ENCODE results near the gene SRBD1.

Gene SRBD1

GRCh38 chr2:45418532-45418931 lies 192.5 kb downstream of the SRBD1 start:
- no peak for DNase-seq (ENCODE audit: low read depth)

- DNase-seq (ENCODE audit: low read depth): no peak
Measured at GRCh38 chr2:45415534-45416123, 195.4 kb downstream of the SRBD1 start.

- no peak for DNase-seq (ENCODE audit: low read depth)
Measured at GRCh38 chr2:45412754-45413379, 198.2 kb downstream of the SRBD1 start.

DNA sequence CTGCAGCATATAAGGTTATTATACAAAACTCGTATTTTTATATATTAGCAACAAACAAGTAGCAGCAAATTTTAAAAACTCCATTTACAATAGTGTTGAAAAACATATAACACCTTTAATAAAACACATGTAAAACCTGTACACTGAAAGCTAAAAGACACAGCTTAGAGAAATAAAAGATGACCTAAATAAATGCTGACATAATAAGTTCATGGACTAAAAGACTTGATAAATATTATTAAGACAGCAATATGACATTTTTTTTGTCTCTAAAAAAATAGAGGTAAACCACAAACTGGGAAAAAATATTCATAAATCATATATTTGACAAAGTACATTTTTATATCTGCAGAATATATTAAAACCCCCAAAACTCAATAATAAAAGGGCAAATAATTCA lies 201.4 kb downstream of the SRBD1 start:
- DNase-seq (ENCODE audit: low read depth): no peak

DNA sequence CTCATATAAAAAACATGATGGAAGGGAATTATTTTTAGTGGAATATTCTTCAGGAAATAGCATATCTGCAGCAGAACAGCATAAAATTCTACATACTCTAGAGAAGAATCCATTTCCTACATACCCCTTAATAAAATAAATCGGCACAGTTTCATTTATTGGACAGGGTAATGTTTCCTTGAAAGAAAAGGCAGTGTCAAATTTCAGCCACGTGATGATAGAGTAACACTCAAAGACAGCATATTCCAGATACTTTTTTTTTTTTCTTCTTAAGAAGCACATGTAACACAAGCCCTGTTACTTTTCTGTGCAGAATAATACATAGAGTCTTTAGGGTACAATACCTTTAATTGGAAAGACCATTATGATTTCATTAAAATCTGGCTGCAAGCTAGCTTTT lies 204.4 kb downstream of the SRBD1 start:
- DNase-seq (ENCODE audit: low read depth): no peak

DNA sequence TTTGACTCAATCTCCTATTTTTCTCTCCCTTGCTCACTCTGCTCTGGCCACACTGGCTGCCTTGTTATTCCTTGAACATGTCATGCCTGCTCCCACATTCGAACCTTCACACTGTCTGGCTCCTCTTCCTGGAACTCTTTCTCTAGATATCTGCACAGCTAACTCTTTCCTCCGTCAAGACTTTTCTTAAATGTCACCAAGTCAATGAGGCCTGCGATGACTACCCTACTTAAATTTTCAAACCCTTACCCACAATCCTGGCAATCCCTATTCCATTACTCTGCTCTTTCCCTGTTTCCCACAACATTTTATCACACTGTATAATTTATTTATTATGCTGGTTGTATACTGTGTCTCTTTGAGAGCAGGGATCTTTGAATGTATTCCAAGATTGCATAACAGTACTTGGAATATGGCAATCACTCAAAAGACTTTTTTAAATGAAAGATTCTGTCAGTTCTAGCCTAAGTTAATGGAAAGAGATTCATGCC lies 206.2 kb downstream of the SRBD1 start:
- no peak for DNase-seq (ENCODE audit: low read depth)

GRCh38 chr2:45403036-45403435 lies 208.0 kb downstream of the SRBD1 start:
- no peak for DNase-seq (ENCODE audit: low read depth)

- DNase-seq (ENCODE audit: low read depth): no peak
Measured at GRCh38 chr2:45401431-45401922, 209.6 kb downstream of the SRBD1 start.

DNA sequence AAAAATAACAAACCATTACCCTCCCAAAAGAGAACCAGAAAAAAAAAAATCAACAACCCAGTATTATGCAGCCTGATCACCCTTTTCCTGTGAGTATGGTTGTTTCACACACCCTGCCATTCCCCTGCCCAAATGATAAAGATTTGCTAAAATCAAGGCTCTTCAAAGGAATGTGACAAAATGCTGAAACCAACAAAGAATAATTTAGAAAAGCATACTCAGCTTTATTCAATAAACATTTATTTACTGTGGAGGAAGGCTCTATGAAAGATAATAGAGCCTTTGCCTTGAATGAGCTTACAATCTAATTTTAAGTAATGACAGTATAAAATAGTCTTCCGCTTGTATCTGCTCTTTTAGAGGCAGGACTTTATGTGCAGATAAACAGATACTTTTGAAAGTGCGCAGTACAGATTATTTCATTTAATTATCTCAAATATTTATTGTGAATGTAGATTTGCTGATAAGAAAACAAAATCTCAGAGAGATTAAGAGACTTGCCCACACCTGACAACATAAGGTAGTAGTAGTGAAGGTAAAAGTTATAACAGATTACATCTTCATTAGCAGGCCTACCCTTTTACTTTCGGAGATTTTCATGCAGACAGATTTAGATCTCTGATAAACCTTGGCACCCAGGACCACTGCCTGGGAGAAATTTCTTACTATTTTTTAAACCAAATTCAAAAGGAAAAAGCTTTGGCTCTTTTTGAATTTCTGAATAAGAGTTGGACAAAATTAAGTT lies 211.9 kb downstream of the SRBD1 start:
- DNase-seq (ENCODE audit: low read depth): no peak

DNA sequence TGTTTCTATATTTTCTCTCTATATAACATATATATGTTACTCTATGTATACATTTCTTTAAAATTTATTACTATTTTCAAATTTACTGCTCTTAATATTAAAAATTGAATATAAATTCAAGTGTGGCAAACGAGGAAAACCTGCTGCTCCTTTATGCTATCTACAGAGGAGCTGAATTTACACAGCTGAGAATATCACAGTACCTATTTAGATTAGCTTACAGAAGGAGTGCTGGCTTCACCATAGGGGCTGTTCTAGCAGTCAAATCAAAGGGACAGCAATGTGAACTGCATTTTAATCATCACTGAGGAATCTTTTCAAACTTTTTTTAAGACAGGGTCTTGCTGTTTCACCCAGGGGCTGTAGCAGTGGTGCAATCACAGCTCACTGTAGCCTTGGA lies 213.8 kb downstream of the SRBD1 start:
- no peak for DNase-seq (ENCODE audit: low read depth)

DNA sequence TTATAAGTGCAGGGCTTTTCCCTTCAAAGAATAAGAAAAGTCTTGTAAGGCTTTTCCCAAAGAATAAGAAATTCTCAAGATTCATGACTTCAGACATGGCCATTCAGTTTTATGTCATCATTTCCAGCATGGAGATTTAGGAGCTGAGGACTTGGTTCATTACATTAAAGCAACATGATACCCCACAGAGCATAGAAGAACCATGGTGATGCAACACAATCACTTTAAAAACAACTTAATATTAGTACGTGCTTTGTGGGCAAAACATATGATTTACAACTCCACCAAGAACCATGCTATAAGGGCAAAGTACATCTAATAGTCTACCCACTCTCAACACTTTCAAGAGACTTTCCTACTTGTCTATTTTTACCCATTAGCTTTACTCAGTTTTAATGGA lies 214.4 kb downstream of the SRBD1 start:
- no peak for DNase-seq (ENCODE audit: low read depth)

DNA sequence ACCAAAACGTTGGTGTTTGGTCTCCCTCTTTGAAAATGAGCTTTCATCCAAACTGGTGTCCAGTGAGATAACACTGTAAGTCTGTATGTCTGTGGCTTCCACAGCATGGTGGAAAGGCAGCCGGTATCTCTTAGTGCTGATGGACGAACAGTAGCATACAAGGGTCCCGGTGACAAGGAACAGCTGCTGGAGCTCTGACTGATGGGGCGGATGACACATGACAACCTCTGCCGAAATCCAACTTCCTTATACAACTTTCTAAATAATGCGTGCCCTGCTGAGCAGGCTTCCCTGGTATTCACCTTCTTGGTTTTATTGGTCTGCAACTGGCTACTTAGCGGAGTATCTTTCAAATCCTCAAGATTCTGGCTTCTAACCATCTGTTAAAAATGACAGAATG lies 216.2 kb downstream of the SRBD1 start:
- DNase-seq (ENCODE audit: low read depth): no peak

- no peak for DNase-seq (ENCODE audit: low read depth)
Measured at GRCh38 chr2:45394216-45394615, 216.9 kb downstream of the SRBD1 start.

DNA sequence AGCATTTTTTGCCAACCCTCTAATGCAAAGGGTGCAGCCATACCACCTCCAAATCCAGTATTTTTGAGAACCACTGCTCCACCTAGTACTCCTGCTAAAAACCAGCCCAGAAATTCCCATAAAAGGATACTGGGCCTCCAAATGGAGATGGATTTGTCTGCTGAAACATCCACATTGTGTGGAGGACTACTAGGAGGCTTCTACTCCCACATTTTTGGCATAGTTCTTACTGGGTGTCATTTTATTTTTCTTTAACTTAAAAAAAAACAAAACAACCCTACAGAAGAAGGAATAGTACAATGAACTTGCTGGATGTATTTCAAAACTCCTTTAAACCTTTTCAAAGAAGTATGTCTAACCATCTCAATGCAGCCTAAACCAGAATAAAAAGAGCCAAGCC lies 219.2 kb downstream of the SRBD1 start:
- DNase-seq (ENCODE audit: low read depth): no peak

GRCh38 chr2:45390861-45391260 lies 220.2 kb downstream of the SRBD1 start:
- DNase-seq (ENCODE audit: low read depth): no peak

DNA sequence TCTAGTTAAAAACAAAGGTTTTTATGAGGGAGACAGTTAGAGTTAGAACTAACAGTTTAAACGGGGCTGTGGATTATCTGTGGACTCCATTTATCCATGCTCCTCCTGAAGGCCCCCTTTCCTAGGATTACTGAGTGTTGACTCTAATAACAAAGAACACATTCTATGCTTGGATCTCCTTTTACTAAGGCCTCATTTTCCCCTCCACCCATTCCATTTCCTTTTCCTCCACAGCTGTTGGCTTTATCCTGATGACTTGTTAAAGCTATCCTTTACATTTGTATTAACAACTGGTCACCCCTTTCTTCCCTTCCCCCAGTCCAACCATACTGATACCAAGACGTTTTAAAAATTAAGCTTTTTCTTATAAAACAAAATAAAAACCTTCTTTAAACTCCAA lies 220.6 kb downstream of the SRBD1 start:
- DNase-seq (ENCODE audit: low read depth): no peak

GRCh38 chr2:45388541-45389100 lies 222.4 kb downstream of the SRBD1 start:
- no peak for DNase-seq (ENCODE audit: low read depth)

GRCh38 chr2:45382744-45383143 lies 228.3 kb downstream of the SRBD1 start:
- DNase-seq (ENCODE audit: low read depth): no peak

DNA sequence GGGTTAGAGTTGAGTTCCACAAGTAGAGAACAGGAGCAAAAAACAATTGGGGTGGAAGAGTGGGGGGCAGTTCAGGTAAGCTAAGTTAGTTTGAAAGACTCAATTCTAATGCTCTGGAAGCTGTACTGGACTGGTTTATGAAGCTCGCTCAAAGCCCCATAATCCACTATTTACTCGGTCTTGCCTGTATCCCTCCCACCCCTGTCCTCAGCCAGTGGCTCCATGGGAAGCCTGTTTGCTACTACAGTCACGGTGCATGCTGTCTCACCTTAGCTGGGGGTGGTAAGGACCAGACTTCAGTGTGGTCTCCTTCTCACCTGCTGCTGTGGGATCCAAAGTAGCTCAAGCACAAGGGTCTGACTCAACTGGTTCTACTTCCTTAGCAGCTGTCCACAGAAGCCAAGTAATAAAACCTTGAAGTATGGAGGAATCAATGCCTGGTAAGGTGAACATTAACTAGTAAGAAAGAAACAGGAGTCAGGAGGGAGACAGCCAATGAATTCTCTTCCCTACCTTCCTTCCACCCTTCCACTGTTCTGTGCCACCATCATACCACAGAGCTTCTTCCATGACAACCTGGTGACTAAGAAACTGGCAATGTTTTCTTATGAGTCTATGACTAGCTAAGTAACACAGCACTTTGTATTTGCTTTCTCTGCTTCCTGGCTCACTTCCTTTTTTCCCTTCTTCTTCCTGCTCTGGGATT lies 230.8 kb downstream of the SRBD1 start:
- DNase-seq (ENCODE audit: low read depth): no peak

DNA sequence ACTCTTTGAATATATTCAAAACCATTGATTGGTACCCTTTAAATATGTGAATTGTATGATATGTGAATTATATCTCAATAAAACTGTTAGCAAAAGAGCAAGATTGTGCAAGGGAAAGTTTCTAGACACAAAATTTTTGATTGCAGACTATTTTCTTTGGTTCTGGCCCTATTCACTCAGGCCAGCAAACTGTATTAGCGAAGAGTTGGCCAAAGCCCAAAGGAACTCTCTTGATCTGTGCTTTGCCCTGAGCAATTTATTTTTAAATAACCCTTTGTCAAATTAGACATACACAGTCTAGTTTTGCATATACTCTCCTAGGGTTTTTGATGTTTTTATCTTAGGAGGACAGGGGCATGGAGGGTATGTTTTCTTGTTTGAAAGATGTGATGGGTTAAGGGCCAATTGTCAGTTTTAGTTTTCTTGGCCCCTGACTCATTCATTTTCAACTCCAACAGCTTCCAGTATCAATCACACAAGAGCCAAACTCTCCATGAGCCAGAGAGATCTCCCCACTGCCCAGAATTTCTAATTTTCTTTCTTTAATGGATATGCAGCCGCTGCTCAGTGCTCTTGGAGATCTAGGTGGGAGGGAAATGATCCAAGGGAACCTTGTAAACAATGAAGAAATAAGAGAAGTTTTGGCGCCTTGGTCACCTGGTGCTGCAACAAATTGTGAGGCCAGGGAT lies 231.5 kb downstream of the SRBD1 start:
- DNase-seq (ENCODE audit: low read depth): no peak

DNA sequence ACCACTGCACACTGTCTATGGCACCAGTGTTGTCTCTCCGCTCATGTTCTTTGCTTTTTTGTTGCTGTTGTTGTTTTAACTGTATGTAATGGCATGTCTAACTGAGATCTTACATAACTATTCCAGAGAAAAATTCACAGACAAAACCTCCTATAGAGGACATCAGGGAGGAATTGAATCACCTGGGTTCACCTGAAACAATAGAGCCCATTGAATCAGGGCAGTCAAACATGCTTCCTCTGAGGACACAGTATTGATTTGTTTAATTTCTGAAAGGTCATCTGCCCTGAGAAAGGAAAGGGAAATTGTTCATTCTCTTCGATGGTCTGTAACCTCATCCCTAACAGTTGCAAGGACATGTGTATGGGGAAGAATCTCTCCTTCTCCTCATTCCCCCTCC lies 237.5 kb downstream of the SRBD1 start:
- DNase-seq (ENCODE audit: low read depth): no peak

GRCh38 chr2:45370369-45370768 lies 240.7 kb downstream of the SRBD1 start:
- DNase-seq (ENCODE audit: low read depth): no peak
